ENCODE measurements around the gene ZSCAN12.

ZSCAN12 gene

GRCh38 chr6:28353356-28353755 lies 46.2 kb downstream of the ZSCAN12 start:
- peaks cover 41% of the 10 kb centered on the region for H3K4me1 Mint-ChIP-seq (ENCODE audit: low read depth)
- H3K4me3 Mint-ChIP-seq: no peak overlapping the region
- H3K9me3 Mint-ChIP-seq: no peaks in the 10 kb centered on the region
- H3K36me3 Mint-ChIP-seq (ENCODE audit: low read depth): no peaks in the 10 kb centered on the region
- H3K27ac Mint-ChIP-seq: no peak overlapping the region
- H3K27me3 Mint-ChIP-seq: no peaks in the 10 kb centered on the region

- Mint-ChIP-seq H3K27ac (peak overlapping the region; percentile 8), H3K4me3 (peak overlapping the region; percentile 35), H3K9me3 (no peaks in the 10 kb centered on the region), H3K36me3 (ENCODE audit: low read depth) (no peaks in the 10 kb centered on the region), H3K4me1 (ENCODE audit: low read depth) (peaks cover 41% of the 10 kb centered on the region), H3K27me3 (peaks cover 13% of the 10 kb centered on the region)
Measured at GRCh38 chr6:28351493-28351925, 48.0 kb downstream of the ZSCAN12 start.

GRCh38 chr6:28351087-28351486 lies 48.5 kb downstream of the ZSCAN12 start:
- H3K27me3 Mint-ChIP-seq: peaks cover 16% of the 10 kb centered on the region
- no peaks in the 10 kb centered on the region for H3K36me3 Mint-ChIP-seq (ENCODE audit: low read depth)
- H3K4me3 Mint-ChIP-seq: peak overlapping the region; percentile 99
- peaks cover 39% of the 10 kb centered on the region for H3K4me1 Mint-ChIP-seq (ENCODE audit: low read depth)
- no peaks in the 10 kb centered on the region for H3K9me3 Mint-ChIP-seq
- no peak overlapping the region for H3K27ac Mint-ChIP-seq

GRCh38 chr6:28349892-28350737 lies 49.4 kb downstream of the ZSCAN12 start, which contains the start of gene ZKSCAN3:
Gene ZKSCAN3, plus strand, starts transcription at chr6:28349947. Its CDS starts 9,640 bp downstream, at chr6:28359587.
- Mint-ChIP-seq H3K27me3 (peaks cover 21% of the 10 kb centered on the region), H3K9me3 (no peaks in the 10 kb centered on the region), H3K27ac (peak within 1 kb of the TSS; percentile 92), H3K36me3 (ENCODE audit: low read depth) (no peaks in the 10 kb centered on the region), H3K4me1 (ENCODE audit: low read depth) (peaks cover 30% of the 10 kb centered on the region), H3K4me3 (peak within 1 kb of the TSS; percentile 99)

- H3K4me1 Mint-ChIP-seq (ENCODE audit: low read depth): peaks cover 30% of the 10 kb centered on the region
- H3K4me3 Mint-ChIP-seq: peak overlapping the region; percentile 99
- H3K36me3 Mint-ChIP-seq (ENCODE audit: low read depth): no peaks in the 10 kb centered on the region
- H3K9me3 Mint-ChIP-seq: no peaks in the 10 kb centered on the region
- peak overlapping the region; percentile 92 for H3K27ac Mint-ChIP-seq
- peaks cover 24% of the 10 kb centered on the region for H3K27me3 Mint-ChIP-seq
Measured at GRCh38 chr6:28349344-28349891, 50.1 kb downstream of the ZSCAN12 start.

- H3K4me3 Mint-ChIP-seq: no peak overlapping the region
- peaks cover 24% of the 10 kb centered on the region for H3K27me3 Mint-ChIP-seq
- H3K36me3 Mint-ChIP-seq (ENCODE audit: low read depth): no peaks in the 10 kb centered on the region
- H3K27ac Mint-ChIP-seq: no peak overlapping the region
- H3K4me1 Mint-ChIP-seq (ENCODE audit: low read depth): peaks cover 29% of the 10 kb centered on the region
- no peaks in the 10 kb centered on the region for H3K9me3 Mint-ChIP-seq
Measured at GRCh38 chr6:28347119-28347518, 52.4 kb downstream of the ZSCAN12 start.

- H3K4me3 Mint-ChIP-seq: no peak overlapping the region
- H3K4me1 Mint-ChIP-seq (ENCODE audit: low read depth): peaks cover 9% of the 10 kb centered on the region
- H3K9me3 Mint-ChIP-seq: peaks cover 6% of the 10 kb centered on the region
Measured at GRCh38 chr6:28345201-28345600, 54.3 kb downstream of the ZSCAN12 start.

GRCh38 chr6:28343898-28344677 lies 55.5 kb downstream of the ZSCAN12 start:
- peaks cover 3% of the 10 kb centered on the region for H3K4me1 Mint-ChIP-seq (ENCODE audit: low read depth)

More at GRCh38 chr6:28345201-28345600, 54.3 kb downstream of the ZSCAN12 start:
- Mint-ChIP-seq H3K36me3 (ENCODE audit: low read depth) (no peaks in the 10 kb centered on the region), H3K27ac (no peak overlapping the region), H3K27me3 (peaks cover 24% of the 10 kb centered on the region)

GRCh38 chr6:28340310-28341095 lies 59.0 kb downstream of the ZSCAN12 start:
- Mint-ChIP-seq H3K36me3 (ENCODE audit: low read depth) (no peaks in the 10 kb centered on the region), H3K27me3 (peaks cover 6% of the 10 kb centered on the region), H3K4me3 (no peak overlapping the region), H3K9me3 (peaks cover 8% of the 10 kb centered on the region), H3K4me1 (ENCODE audit: low read depth) (peaks cover 3% of the 10 kb centered on the region), H3K27ac (no peak overlapping the region)

More at GRCh38 chr6:28343898-28344677, 55.5 kb downstream of the ZSCAN12 start:
- Mint-ChIP-seq H3K4me3 (no peak overlapping the region), H3K27me3 (peaks cover 24% of the 10 kb centered on the region), H3K9me3 (peaks cover 8% of the 10 kb centered on the region), H3K27ac (no peak overlapping the region), H3K36me3 (ENCODE audit: low read depth) (no peaks in the 10 kb centered on the region)

- H3K4me3 Mint-ChIP-seq: no peak overlapping the region
- H3K9me3 Mint-ChIP-seq: peaks cover 8% of the 10 kb centered on the region
- no peaks in the 10 kb centered on the region for H3K36me3 Mint-ChIP-seq (ENCODE audit: low read depth)
- no peaks in the 10 kb centered on the region for H3K27me3 Mint-ChIP-seq
- H3K27ac Mint-ChIP-seq: no peak overlapping the region
- peaks cover 3% of the 10 kb centered on the region for H3K4me1 Mint-ChIP-seq (ENCODE audit: low read depth)
Measured at GRCh38 chr6:28337121-28337520, 62.4 kb downstream of the ZSCAN12 start.

- Mint-ChIP-seq H3K4me3 (no peak overlapping the region), H3K4me1 (ENCODE audit: low read depth) (peaks cover 3% of the 10 kb centered on the region), H3K27ac (no peak overlapping the region), H3K27me3 (no peaks in the 10 kb centered on the region), H3K9me3 (peaks cover 6% of the 10 kb centered on the region), H3K36me3 (ENCODE audit: low read depth) (no peaks in the 10 kb centered on the region)
Measured at GRCh38 chr6:28336284-28337120, 63.0 kb downstream of the ZSCAN12 start.

- Mint-ChIP-seq H3K4me1 (ENCODE audit: low read depth) (peaks cover 3% of the 10 kb centered on the region), H3K9me3 (peaks cover 5% of the 10 kb centered on the region), H3K36me3 (ENCODE audit: low read depth) (no peaks in the 10 kb centered on the region), H3K4me3 (no peak within 1 kb of the TSS), H3K27ac (no peak within 1 kb of the TSS), H3K27me3 (no peaks in the 10 kb centered on the region)
Measured at GRCh38 chr6:28335564-28336283, 63.8 kb downstream of the ZSCAN12 start, which contains the start of gene ZSCAN31. Gene ZSCAN31, minus strand, starts transcription at chr6:28336148. Its CDS starts 6,465 bp downstream, at chr6:28329683.

GRCh38 chr6:28335040-28335563 lies 64.4 kb downstream of the ZSCAN12 start:
- Mint-ChIP-seq H3K4me1 (ENCODE audit: low read depth) (peaks cover 3% of the 10 kb centered on the region), H3K36me3 (ENCODE audit: low read depth) (no peaks in the 10 kb centered on the region), H3K27ac (no peak overlapping the region), H3K9me3 (peaks cover 2% of the 10 kb centered on the region), H3K27me3 (no peaks in the 10 kb centered on the region), H3K4me3 (no peak overlapping the region)
